Measurements from ENCODE around the gene THOC6.

- TF ChIP-seq CTCF (IDR thresholded peaks at IDR 0.05; ENCODE audit: low read length), result no peak
- no peak for TF ChIP-seq EZH2 (IDR thresholded peaks at IDR 0.05; ENCODE audit: borderline replicate concordance, low read length)
These were observed 38.7 kb downstream of the THOC6 start for GRCh38 chr16:3062553-3062952.

All from OCI-LY1 (cell line).